GM13976 (cell line): ENCODE results near the gene TTC7B.

Source experiments
- DNase-seq: peaks from one replicate; pipeline ENCODE4 v3.0.0; 2012; ENCODE audit warnings: low spot score
- CTCF ChIP-seq: IDR thresholded peaks from 2 replicates; pipeline ENCODE4 v1.5.1; 2012; ENCODE audit warnings: borderline replicate concordance, mild to moderate bottlenecking; ENCODE audit not compliant: insufficient read depth; ENCODE audit errors: extremely low read depth, missing control alignments, control extremely low read depth
- in situ Hi-C: fragments of 300-500 bp; cut with MboI; formaldehyde crosslinking; loops from one replicate; pipeline ENCODE4 v1.12.0; 2022; ENCODE audit warnings: low sequenced_read_pairs, mixed read lengths, inconsistent platforms; ENCODE audit not compliant: unreplicated experiment

The TTC7B gene

GRCh38 chr14:90559811-90560492 lies 256.3 kb downstream of the TTC7B start:
- no peak for DNase-seq
- in situ Hi-C loops: no loop called here
- TF ChIP-seq CTCF: no peak

- in situ Hi-C loops: no loop called here
- TF ChIP-seq CTCF: no peak
- no peak for DNase-seq
These were observed 257.1 kb downstream of the TTC7B start for GRCh38 chr14:90558983-90559590.

GRCh38 chr14:90558041-90558982 lies 257.9 kb downstream of the TTC7B start:
- TF ChIP-seq CTCF: no peak
- in situ Hi-C loops: no loop called here
- no peak for DNase-seq

DNA sequence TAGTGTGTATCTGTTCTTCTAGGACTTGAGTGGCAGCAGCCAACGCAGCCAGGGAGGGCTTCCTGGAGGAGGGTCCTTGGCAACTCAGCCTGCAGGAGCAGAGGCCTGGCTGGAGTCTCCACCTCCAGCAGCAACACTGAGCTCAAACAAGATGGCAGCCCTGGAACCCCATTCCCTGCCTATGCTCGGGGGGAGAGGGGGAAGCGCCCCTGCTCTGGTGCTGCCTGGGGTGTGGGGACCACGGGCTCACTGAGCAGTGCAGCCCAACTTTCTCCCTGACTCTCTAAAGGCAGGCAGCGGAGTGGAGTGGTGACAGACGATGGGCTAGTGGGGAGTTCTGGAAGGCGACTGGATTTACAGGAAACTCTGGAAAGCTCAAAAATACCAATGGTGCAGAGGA lies 258.7 kb downstream of the TTC7B start:
- no peak for TF ChIP-seq CTCF
- DNase-seq: no peak
- in situ Hi-C loops: no loop called here

- in situ Hi-C loops: no loop called here
- DNase-seq: no peak
- TF ChIP-seq CTCF: no peak
These were observed 259.4 kb downstream of the TTC7B start for GRCh38 chr14:90556666-90557450.

GRCh38 chr14:90556012-90556477 lies 260.2 kb downstream of the TTC7B start:
- in situ Hi-C loops: no loop called here
- TF ChIP-seq CTCF: no peak
- DNase-seq: no peak
